ENCODE results near the gene PARP3.

DNA sequence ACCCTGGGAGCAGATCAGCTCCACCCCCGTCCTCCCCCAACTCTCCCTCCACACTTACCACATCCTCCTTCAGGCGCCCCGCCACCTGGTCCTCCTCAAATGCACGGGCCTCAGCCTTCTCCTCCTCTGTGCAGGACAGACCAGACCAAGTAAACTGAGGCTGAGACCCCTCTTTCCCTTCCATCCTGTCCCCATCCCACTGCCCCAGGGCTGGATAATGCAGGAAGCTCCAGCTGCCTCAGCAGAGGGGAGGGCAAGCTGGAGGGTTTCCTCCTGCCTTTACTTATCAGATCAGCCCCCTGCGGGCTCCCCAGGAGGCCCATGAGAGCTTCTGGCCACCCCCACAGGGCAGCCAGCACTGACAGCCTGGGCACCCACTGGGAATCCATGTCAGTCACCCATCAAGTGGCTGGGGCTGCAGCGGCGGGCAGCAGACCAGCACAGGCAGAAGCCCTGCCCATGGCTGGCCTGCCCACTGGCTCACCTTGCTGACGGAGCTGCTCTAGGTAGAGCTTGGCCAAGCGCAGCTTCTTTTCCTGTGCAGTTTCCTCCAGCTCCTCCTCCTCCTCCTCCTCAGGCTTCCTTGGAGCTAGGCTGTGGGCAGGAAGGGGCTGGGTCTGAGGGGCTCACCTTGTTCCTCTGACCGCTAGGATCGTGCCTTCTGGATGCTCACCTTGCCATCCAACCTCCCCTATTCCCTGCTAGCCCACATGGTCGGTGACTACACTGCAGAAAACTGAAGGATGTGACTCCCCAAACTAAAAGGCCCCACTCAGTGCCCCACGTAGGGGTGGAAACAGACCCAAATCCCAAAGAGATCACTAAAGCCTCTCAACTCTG lies 4.3 kb upstream of the PARP3 start:
- TF ChIP-seq HDAC2 (IDR thresholded peaks at IDR 0.05) (no peak), FOXP4 (CRISPR knock-in tag; IDR thresholded peaks at IDR 0.05; ENCODE audit: borderline replicate concordance) (no peak), MTA2 (IDR thresholded peaks at IDR 0.05; ENCODE audit: low read depth) (no peak), TBL1XR1 (IDR thresholded peaks at IDR 0.05; ENCODE audit: low read length in 2 of 2) (no peak), THAP12 (CRISPR knock-in tag; IDR thresholded peaks at IDR 0.05) (no peak), ZNF766 (CRISPR knock-in tag; conservative IDR thresholded peaks at IDR 0.05) (no peak), PCBP1 (IDR thresholded peaks at IDR 0.05; ENCODE audit: low read depth, low read length, poor library complexity, severe bottlenecking) (no peak)
- TF ChIP-seq, protein P1, sequence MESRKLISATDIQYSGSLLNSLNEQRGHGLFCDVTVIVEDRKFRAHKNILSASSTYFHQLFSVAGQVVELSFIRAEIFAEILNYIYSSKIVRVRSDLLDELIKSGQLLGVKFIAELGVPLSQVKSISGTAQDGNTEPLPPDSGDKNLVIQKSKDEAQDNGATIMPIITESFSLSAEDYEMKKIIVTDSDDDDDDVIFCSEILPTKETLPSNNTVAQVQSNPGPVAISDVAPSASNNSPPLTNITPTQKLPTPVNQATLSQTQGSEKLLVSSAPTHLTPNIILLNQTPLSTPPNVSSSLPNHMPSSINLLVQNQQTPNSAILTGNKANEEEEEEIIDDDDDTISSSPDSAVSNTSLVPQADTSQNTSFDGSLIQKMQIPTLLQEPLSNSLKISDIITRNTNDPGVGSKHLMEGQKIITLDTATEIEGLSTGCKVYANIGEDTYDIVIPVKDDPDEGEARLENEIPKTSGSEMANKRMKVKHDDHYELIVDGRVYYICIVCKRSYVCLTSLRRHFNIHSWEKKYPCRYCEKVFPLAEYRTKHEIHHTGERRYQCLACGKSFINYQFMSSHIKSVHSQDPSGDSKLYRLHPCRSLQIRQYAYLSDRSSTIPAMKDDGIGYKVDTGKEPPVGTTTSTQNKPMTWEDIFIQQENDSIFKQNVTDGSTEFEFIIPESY (CRISPR knock-in tag; IDR thresholded peaks at IDR 0.05): no peak
- TF ChIP-seq, protein P2, sequence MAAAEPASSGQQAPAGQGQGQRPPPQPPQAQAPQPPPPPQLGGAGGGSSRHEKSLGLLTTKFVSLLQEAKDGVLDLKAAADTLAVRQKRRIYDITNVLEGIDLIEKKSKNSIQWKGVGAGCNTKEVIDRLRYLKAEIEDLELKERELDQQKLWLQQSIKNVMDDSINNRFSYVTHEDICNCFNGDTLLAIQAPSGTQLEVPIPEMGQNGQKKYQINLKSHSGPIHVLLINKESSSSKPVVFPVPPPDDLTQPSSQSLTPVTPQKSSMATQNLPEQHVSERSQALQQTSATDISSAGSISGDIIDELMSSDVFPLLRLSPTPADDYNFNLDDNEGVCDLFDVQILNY (CRISPR knock-in tag; IDR thresholded peaks at IDR 0.05): no peak
- TF ChIP-seq, protein P3, sequence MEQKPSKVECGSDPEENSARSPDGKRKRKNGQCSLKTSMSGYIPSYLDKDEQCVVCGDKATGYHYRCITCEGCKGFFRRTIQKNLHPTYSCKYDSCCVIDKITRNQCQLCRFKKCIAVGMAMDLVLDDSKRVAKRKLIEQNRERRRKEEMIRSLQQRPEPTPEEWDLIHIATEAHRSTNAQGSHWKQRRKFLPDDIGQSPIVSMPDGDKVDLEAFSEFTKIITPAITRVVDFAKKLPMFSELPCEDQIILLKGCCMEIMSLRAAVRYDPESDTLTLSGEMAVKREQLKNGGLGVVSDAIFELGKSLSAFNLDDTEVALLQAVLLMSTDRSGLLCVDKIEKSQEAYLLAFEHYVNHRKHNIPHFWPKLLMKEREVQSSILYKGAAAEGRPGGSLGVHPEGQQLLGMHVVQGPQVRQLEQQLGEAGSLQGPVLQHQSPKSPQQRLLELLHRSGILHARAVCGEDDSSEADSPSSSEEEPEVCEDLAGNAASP (IDR thresholded peaks at IDR 0.05): no peak
- TF ChIP-seq, protein P4, sequence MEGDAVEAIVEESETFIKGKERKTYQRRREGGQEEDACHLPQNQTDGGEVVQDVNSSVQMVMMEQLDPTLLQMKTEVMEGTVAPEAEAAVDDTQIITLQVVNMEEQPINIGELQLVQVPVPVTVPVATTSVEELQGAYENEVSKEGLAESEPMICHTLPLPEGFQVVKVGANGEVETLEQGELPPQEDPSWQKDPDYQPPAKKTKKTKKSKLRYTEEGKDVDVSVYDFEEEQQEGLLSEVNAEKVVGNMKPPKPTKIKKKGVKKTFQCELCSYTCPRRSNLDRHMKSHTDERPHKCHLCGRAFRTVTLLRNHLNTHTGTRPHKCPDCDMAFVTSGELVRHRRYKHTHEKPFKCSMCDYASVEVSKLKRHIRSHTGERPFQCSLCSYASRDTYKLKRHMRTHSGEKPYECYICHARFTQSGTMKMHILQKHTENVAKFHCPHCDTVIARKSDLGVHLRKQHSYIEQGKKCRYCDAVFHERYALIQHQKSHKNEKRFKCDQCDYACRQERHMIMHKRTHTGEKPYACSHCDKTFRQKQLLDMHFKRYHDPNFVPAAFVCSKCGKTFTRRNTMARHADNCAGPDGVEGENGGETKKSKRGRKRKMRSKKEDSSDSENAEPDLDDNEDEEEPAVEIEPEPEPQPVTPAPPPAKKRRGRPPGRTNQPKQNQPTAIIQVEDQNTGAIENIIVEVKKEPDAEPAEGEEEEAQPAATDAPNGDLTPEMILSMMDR (IDR thresholded peaks at IDR 0.05 in 2 of 3, conservative IDR thresholded peaks at IDR 0.05 in 1 of 3; ENCODE audit: insufficient read depth in 2 of 3, low read depth in 1 of 3, low read length in 3 of 3): no peak
